MCF 10A (cell line): Measurements from ENCODE around the gene SMIM36. TPM values are rescaled to one million over a fixed set of nuclear protein-coding genes. Genes with fewer than 3 reads are reported as not detected.
"Not testable (repeated sequence)": the region's sequence is repeated elsewhere in the genome, so short reads cannot be mapped to it uniquely, and the experiment has no call there.

ENCODE experiments used
- BruUV-seq: library from RNA; stranded (reverse); fragments of 400-500 nt; replicated peaks from 2 replicates; lab custom pipeline; 2021; lab: Mats Ljungman, UMichigan
- CTCF ChIA-PET: fragments of 300-600 bp; sonication (Branson Sonifier 250); formaldehyde crosslinking; extraction: SDS; loops from one replicate; lab custom pipeline; 2021; ENCODE audit warnings: antibody characterized with exemption, inconsistent platforms; lab: Yijun Ruan, JAX
- POLR2A ChIA-PET: fragments of 300-600, 350-650 bp; sonication (Branson Sonifier 250); formaldehyde crosslinking; extraction: SDS; loops from one replicate; lab custom pipeline; 2020; ENCODE audit warnings: antibody characterized with exemption, inconsistent platforms; lab: Yijun Ruan, JAX
- DNase-seq: peaks from one replicate; pipeline ENCODE4 v3.0.0-alpha.2; 2018; ENCODE audit not compliant: unreplicated experiment
- H3K27ac Mint-ChIP-seq: one replicate; pipeline ENCODE4 v1.8.0; 2022; ENCODE audit warnings: mild to moderate bottlenecking, low read depth, mixed read lengths; ENCODE audit not compliant: unreplicated experiment
- H3K27me3 Mint-ChIP-seq: one replicate; pipeline ENCODE4 v1.8.0; 2022; ENCODE audit warnings: mixed read lengths; ENCODE audit not compliant: insufficient read depth, unreplicated experiment
- H3K36me3 Mint-ChIP-seq: one replicate; pipeline ENCODE4 v1.8.0; 2022; ENCODE audit warnings: mild to moderate bottlenecking, moderate library complexity, mixed read lengths; ENCODE audit not compliant: insufficient read depth, unreplicated experiment
- H3K4me1 Mint-ChIP-seq: one replicate; pipeline ENCODE4 v1.8.0; 2022; ENCODE audit warnings: mixed read lengths; ENCODE audit not compliant: insufficient read depth, unreplicated experiment
- H3K4me3 Mint-ChIP-seq: one replicate; pipeline ENCODE4 v1.8.0; 2022; ENCODE audit warnings: mild to moderate bottlenecking, moderate library complexity, mixed read lengths; ENCODE audit not compliant: unreplicated experiment
- H3K9me3 Mint-ChIP-seq: one replicate; pipeline ENCODE4 v1.8.0; 2022; ENCODE audit warnings: mixed read lengths; ENCODE audit not compliant: unreplicated experiment
- intact Hi-C: fragments of 100-400 bp; cut with micrococcal nuclease; formaldehyde crosslinking; loops from 2 replicates; pipeline ENCODE4 v1.14.1; 2022
- total RNA-seq: library from RNA; stranded (reverse); gene quantifications from 2 replicates; pipeline ENCODE4 v1.2.3, GENCODE V29; 2022
- TF ChIP-seq, protein P1 (sequence below): fragments of 200-600 bp; IDR thresholded peaks from one replicate; pipeline ENCODE4 v1.8.0; 2022; ENCODE audit warnings: antibody characterized with exemption, mild to moderate bottlenecking; ENCODE audit not compliant: unreplicated experiment

The SMIM36 gene
- total RNA-seq, 1 experiment from 2014 or later = not detected

DNA sequence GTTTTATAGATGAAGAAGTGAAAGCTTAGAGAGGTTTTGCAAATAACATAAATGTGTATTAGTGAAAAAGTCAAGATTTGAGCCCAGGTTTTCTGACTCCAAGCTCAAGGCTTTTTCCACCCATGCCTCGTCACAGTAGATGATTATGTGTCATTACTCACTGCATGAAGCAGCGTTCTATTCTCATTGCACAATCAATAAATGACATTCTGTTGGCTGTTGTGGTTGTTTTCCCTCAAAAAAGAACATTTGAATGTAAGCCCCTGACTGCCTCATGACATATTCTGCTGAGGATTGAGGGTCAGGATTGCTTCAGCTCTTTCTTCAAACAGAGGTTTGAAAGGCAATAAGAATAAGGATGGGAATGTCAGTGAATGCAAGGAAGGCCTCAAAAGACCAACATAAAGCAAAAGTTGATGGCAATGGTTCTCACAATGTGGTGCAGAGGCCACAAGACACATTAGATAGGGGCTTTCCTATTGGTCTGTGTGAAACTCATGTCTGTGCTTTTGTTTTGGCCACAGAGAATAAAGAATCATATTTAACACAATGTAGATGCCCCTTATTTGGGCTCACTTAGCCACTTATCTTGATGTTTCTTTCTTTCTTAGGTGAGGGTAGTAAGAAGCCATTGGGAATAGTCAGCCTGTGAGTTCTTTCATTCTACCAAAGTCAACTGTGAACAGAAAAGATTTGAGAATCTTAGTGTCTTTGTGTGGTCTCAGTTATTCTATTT is 84.2 kb downstream of the SMIM36 start:
- DNase-seq = peak; percentile 56
- TF ChIP-seq, protein P1, sequence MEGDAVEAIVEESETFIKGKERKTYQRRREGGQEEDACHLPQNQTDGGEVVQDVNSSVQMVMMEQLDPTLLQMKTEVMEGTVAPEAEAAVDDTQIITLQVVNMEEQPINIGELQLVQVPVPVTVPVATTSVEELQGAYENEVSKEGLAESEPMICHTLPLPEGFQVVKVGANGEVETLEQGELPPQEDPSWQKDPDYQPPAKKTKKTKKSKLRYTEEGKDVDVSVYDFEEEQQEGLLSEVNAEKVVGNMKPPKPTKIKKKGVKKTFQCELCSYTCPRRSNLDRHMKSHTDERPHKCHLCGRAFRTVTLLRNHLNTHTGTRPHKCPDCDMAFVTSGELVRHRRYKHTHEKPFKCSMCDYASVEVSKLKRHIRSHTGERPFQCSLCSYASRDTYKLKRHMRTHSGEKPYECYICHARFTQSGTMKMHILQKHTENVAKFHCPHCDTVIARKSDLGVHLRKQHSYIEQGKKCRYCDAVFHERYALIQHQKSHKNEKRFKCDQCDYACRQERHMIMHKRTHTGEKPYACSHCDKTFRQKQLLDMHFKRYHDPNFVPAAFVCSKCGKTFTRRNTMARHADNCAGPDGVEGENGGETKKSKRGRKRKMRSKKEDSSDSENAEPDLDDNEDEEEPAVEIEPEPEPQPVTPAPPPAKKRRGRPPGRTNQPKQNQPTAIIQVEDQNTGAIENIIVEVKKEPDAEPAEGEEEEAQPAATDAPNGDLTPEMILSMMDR = no peak
- peaks cover 26% of the 10 kb centered on the region for H3K27me3 Mint-ChIP-seq
- no peak overlapping the region for H3K27ac Mint-ChIP-seq
- H3K9me3 Mint-ChIP-seq = no peaks in the 10 kb centered on the region
- ChIA-PET CTCF (no interaction called here), POLR2A (interaction anchor here (0.7 to 1.2 kb wide), 3 partner anchors 16 to 527 kb away, joined by 3 read pairs; no protein-coding TSS in a partner anchor)
- BruUV-seq = no TSS peak
- peaks cover 13% of the 10 kb centered on the region for H3K4me1 Mint-ChIP-seq
- H3K4me3 Mint-ChIP-seq = no peak overlapping the region
- H3K36me3 Mint-ChIP-seq = no peaks in the 10 kb centered on the region
- intact Hi-C loops = no loop called here

DNA sequence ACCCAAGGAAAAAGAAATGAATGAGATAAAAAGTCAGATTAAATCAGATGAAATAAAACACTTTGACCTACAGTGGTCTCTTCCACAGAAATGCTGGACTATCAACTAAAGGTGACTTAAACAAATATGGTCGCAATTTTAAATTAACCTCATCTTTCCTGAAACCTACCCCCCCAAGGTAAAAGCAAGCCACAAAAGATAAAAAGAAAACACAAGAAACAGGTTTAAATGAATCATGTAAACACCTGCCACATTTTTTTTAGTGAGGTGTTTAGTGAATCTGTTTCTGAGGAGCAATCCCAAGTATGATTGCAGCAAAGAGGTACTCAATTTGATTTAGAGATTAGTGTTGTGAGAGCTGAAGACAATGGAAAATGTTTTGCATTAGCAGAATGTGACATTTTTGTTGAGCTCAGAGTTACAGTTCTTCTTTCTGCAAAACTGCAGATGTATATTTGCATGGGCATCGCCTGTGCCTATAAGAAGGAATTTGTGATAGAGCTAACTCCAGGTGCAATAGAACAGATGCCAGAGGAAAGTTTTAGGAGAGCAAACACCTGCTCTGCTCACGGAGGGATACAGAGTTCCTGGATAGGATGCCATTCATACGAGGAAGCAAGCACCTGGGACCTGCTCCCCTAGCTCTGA is 86.2 kb downstream of the SMIM36 start:
- Mint-ChIP-seq H3K4me3 (no peak overlapping the region), H3K27ac (no peak overlapping the region), H3K9me3 (no peaks in the 10 kb centered on the region), H3K36me3 (no peaks in the 10 kb centered on the region), H3K4me1 (peaks cover 7% of the 10 kb centered on the region), H3K27me3 (peaks cover 26% of the 10 kb centered on the region)
- no peak for DNase-seq
- intact Hi-C loops = loop anchor here (5.0 kb wide), 1 partner anchor 72 kb away; no protein-coding TSS in a partner anchor
- no TSS peak for BruUV-seq
- CTCF ChIA-PET = interaction anchor here (0.7 kb wide), 1 partner anchor 71 kb away, joined by 3 read pairs; no protein-coding TSS in a partner anchor
- POLR2A ChIA-PET = interaction anchor here (0.6 kb wide), 1 partner anchor 9 kb away, joined by 3 read pairs; no protein-coding TSS in a partner anchor
- TF ChIP-seq, protein P1 = no peak

DNA sequence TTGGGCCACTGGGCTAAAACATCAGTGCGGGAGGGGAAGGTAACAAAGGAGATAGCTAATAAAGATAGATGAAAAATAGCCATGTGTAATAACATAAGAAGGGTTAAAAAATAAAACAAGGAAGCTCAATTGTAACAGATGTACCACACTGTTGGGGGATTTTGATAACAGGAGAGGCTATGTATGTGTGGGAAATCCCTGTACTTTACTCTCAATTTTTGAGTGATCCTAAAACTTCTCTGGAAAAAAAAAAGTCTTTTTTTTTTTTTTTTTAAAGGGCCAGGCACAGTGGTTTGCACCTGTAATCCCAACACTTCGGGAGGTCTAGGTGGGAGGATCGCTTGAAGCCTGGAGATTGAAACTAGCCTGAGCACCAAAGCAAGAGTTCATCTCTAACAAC is 87.7 kb downstream of the SMIM36 start:
- no TSS peak for BruUV-seq
- no peaks in the 10 kb centered on the region for H3K9me3 Mint-ChIP-seq
- no peaks in the 10 kb centered on the region for H3K36me3 Mint-ChIP-seq
- peaks cover 26% of the 10 kb centered on the region for H3K27me3 Mint-ChIP-seq
- ChIA-PET CTCF (no interaction called here), POLR2A (interaction anchor here (3.4 kb wide), 1 partner anchor 9 kb away, joined by 41 read pairs; no protein-coding TSS in a partner anchor)
- no peak overlapping the region for H3K4me3 Mint-ChIP-seq
- DNase-seq = no peak
- TF ChIP-seq, protein P1 = no peak
- peaks cover 7% of the 10 kb centered on the region for H3K4me1 Mint-ChIP-seq
- intact Hi-C loops = loop anchor here (5.0 kb wide), 1 partner anchor 74 kb away; no protein-coding TSS in a partner anchor
- H3K27ac Mint-ChIP-seq = no peak overlapping the region

DNA sequence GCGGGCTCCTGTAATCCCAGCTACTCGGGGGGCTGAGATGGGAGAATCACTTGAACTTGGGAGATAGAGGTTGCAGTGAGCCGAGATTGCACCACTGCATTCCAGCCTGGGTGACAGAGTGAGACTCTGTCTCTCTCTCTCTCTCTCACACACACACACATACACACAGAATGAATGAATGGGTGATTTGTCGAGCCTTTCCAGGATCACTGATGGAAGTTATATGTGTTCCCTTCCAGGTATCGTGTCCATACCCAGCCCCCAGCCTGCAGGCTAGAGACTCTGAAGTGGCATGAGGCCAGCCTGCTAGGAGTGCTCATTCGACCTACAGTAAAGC is 88.5 kb downstream of the SMIM36 start:
- not testable (repeated sequence) for H3K4me1 Mint-ChIP-seq, BruUV-seq

More for the DNA sequence above, 88.5 kb downstream of the SMIM36 start:
- not testable (repeated sequence) for DNase-seq, H3K9me3 Mint-ChIP-seq, H3K4me3 Mint-ChIP-seq, H3K36me3 Mint-ChIP-seq, H3K27ac Mint-ChIP-seq
- CTCF ChIA-PET = interaction anchor here (0.6 kb wide), 1 partner anchor 71 kb away, joined by 5 read pairs; no protein-coding TSS in a partner anchor
- POLR2A ChIA-PET = interaction anchor here (1.6 to 3.4 kb wide), 2 partner anchors 10 to 33 kb away, joined by 3 to 41 read pairs; no protein-coding TSS in a partner anchor
- H3K27me3 Mint-ChIP-seq = peaks cover 26% of the 10 kb centered on the region
- intact Hi-C loops = loop anchor here (5.0 kb wide), 1 partner anchor 75 kb away; no protein-coding TSS in a partner anchor
